Measurements from ENCODE around the gene TMCC1. TPM values are rescaled to one million over a fixed set of nuclear protein-coding genes. Genes with fewer than 3 reads are reported as not detected.
"Not testable (repeated sequence)": the region's sequence is repeated elsewhere in the genome, so short reads cannot be mapped to it uniquely, and the experiment has no call there.

TMCC1 gene
- total RNA-seq, 4 donors from 2014 or later: 24.3 to 41.7 (median 31.1) TPM

DNA sequence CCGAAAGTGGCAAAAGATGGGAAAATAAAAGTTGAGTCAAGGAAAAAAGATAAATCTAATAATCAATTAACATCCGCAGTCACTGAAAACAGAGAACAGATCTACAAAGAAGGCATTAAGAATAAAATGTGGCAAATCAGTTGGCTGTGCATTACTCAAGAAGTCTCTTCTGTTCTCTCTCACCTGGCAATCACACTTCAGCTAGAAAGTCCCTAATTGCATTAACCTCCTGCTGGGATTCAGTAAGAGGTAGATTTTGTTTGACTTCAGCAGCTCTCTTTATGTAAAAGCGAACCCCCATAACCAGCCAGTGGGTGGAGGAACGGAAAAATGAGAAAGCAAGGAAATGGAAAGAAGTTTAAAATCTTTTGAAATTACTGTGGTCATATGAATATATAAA, 192.3 kb downstream of the TMCC1 start:
- 94 to 98% methylated on average over 4 of the region's 4 CpGs for WGBS, 2 donors

DNA sequence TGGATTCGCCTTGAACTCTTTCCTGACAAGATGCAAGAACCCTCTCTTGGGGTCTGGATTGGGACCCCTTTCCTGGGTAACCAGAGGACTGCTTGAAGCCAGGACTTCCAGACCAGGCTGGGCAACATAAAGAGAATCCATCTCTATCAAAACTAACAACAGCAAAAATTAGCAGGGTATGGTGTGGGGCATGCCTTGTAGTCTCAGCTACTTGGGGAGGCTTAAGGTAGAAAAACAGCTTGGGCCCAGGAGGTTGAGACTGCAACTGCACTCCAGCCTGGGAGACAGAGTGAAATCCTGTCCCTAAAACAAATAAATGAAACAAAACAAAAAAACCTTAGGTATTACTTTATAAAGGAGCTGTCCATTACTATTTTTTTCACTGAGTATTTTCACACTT, 193.9 kb downstream of the TMCC1 start:
- H3K4me3 ChIP-seq (replicated peaks in 1 of 3): no peak overlapping the region
- no peak overlapping the region for H3K27ac ChIP-seq
- WGBS, 2 donors: 97 to 100% methylated on average over 1 of the region's 1 CpG
- intact Hi-C loops (cut with DNase I): no loop called here
- no peak for DNase-seq
- no peaks in the 10 kb centered on the region for H3K9me3 ChIP-seq
- H3K4me1 ChIP-seq: no peaks in the 10 kb centered on the region
- no peaks in the 10 kb centered on the region for H3K36me3 ChIP-seq
- TF ChIP-seq CTCF (IDR thresholded peaks at IDR 0.05): no peak
- no peak for TF ChIP-seq POLR2A (IDR thresholded peaks at IDR 0.05)
- no peaks in the 10 kb centered on the region for H3K27me3 ChIP-seq

More for the DNA sequence above, 192.3 kb downstream of the TMCC1 start:
- TF ChIP-seq POLR2A (IDR thresholded peaks at IDR 0.05) (no peak), CTCF (IDR thresholded peaks at IDR 0.05) (no peak)
- no peak overlapping the region for H3K4me3 ChIP-seq (replicated peaks in 1 of 3)
- no peaks in the 10 kb centered on the region for H3K4me1 ChIP-seq
- DNase-seq: no peak
- H3K9me3 ChIP-seq: no peaks in the 10 kb centered on the region
- intact Hi-C loops (cut with DNase I): no loop called here
- no peak overlapping the region for H3K27ac ChIP-seq
- H3K27me3 ChIP-seq: no peaks in the 10 kb centered on the region
- no peaks in the 10 kb centered on the region for H3K36me3 ChIP-seq

DNA sequence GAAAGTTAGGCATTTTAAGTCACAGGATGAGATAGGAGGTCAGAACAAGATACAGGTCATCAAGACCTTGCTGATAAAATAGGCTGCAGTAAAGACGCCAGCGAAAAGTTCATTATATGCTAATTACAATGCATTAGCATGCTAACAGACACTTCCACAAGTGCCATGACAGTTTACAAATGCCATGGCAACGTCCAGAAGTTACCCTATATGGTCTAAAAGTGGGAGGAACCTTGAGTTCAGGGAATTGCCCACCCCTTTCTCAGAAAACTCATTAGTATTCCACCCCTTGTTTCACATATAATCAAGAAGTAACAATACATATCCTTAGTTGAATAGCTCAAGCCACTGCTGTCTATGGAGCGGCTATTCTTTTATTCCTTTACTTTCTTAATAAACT, 194.3 kb downstream of the TMCC1 start:
- WGBS, 2 donors: 85 to 89% methylated on average over 4 of the region's 4 CpGs
- intact Hi-C loops (cut with DNase I): no loop called here
- H3K27ac ChIP-seq: no peak overlapping the region

DNA sequence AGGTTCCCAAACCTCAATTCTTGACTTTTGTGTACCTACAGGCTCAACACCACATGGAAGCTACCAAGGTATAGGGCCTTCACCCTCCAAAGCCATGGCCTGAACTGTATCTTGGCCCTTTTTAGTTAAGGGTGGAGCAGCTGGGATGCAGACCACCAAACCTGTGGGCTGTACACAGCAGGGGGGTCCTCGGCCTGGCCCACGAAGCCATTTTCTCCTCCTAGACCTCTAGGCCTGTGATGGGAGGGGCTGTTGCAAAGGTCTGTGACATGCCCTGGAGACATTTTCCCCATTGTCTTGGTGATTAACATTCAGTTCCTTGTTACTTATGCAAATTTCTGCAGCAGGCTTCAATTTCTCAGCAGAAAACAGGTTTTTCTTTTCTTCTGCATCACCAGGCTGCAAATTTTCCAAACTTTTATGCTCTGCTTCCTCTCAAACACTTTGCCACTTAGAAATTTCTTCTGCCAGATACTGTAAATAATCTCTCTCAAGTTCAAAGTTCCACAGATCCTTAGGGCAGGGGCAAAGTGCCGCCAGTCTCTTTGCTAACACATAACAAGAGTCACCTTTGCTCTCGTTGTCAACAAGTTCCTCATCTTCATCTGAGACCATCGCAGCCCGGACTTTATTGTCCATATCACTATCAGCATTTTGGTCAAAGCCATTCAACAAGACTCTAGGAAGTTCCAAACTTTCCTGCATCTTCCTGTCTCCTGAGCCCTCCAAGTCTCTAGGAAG, 196.1 kb downstream of the TMCC1 start:
- no peak overlapping the region for H3K27ac ChIP-seq
- H3K4me1 ChIP-seq: peaks cover 4 to 6% of the 10 kb centered on the region in 2 donors
- TF ChIP-seq POLR2A (IDR thresholded peaks at IDR 0.05): no peak
- no peak for TF ChIP-seq CTCF (IDR thresholded peaks at IDR 0.05)
- intact Hi-C loops (cut with DNase I): no loop called here
- H3K4me3 ChIP-seq (replicated peaks in 1 of 3): no peak overlapping the region
- H3K9me3 ChIP-seq: no peaks in the 10 kb centered on the region
- WGBS, 2 donors: 99% methylated on average over 6 of the region's 6 CpGs
- no peak for DNase-seq
- no peaks in the 10 kb centered on the region for H3K27me3 ChIP-seq
- no peaks in the 10 kb centered on the region for H3K36me3 ChIP-seq

More for the DNA sequence above, 194.3 kb downstream of the TMCC1 start:
- no peak for DNase-seq
- no peaks in the 10 kb centered on the region for H3K9me3 ChIP-seq
- no peak overlapping the region for H3K4me3 ChIP-seq (replicated peaks in 1 of 3)
- H3K36me3 ChIP-seq: no peaks in the 10 kb centered on the region
- H3K27me3 ChIP-seq: no peaks in the 10 kb centered on the region
- H3K4me1 ChIP-seq: peaks cover 2 to 3% of the 10 kb centered on the region in 2 donors
- TF ChIP-seq CTCF (IDR thresholded peaks at IDR 0.05) (no peak), POLR2A (IDR thresholded peaks at IDR 0.05) (no peak)

DNA sequence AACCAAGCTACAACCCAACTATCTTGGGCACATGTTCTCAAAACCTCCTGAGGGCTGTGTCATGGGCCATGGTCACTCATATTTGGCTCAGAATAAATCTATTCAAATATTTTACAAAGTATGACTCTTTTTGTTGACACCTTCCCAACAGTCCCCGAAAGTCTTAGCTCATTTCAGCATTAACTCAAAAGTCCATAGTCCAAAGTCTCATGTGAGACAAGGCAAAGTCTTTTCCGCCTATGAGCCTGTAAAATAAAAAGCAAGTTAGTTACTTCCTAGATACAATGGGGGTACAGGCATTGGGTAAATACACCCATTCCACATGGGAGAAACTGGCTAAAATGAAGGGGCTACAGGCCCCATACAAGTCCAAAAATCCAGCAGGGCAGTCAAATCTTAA, 197.1 kb downstream of the TMCC1 start:
- intact Hi-C loops (cut with DNase I); H3K27ac ChIP-seq; H3K27me3 ChIP-seq; H3K4me1 ChIP-seq; H3K4me3 ChIP-seq (replicated peaks in 1 of 3); H3K36me3 ChIP-seq; H3K9me3 ChIP-seq; DNase-seq: not testable (repeated sequence)
- WGBS, 2 donors: 96 to 100% methylated on average over 2 of the region's 2 CpGs

Data from thyroid gland (tissue), 4 donors.